ENCODE results near the gene AK3. TPM values are rescaled to one million over a fixed set of nuclear protein-coding genes. Genes with fewer than 3 reads are reported as not detected.

Gene AK3
- total RNA-seq, 1 donor from 2014 or later, result 45.1 TPM

GRCh38 chr9:4717815-4718214, 23.2 kb downstream of the AK3 start:
- no peak overlapping the region for H3K27ac Mint-ChIP-seq (ENCODE audit: unreplicated experiment)
- DNase-seq (ENCODE audit: low read depth) (no peak), FAIRE-seq (no peak)
- no peaks in the 10 kb centered on the region for H3K9me3 ChIP-seq (ENCODE audit: insufficient read depth, low read depth, low read length)
- no peaks in the 10 kb centered on the region for H3K4me1 Mint-ChIP-seq (ENCODE audit: low read depth, unreplicated experiment)
- peaks cover 26% of the 10 kb centered on the region for H3K36me3 Mint-ChIP-seq (ENCODE audit: low read depth, unreplicated experiment)
- H3K4me1 ChIP-seq (ENCODE audit: insufficient read depth, low read length), result no peaks in the 10 kb centered on the region
- H3K4me3 Mint-ChIP-seq (ENCODE audit: unreplicated experiment), result no peak overlapping the region
- peaks cover 20% of the 10 kb centered on the region for H3K36me3 ChIP-seq (ENCODE audit: insufficient read depth, low read length)
- no peak overlapping the region for H3K4me3 ChIP-seq (ENCODE audit: insufficient read depth, low read depth, low read length)
- H3K79me2 ChIP-seq (ENCODE audit: insufficient read depth, low read length), result peaks cover 3% of the 10 kb centered on the region
- H3K27ac ChIP-seq (ENCODE audit: low read depth, low read length), result no peak overlapping the region
- no peak overlapping the region for H3K4me2 ChIP-seq (ENCODE audit: low read length)
- no peaks in the 10 kb centered on the region for H3K27me3 ChIP-seq (ENCODE audit: insufficient read depth, low read length)
- TF ChIP-seq CTCF (IDR thresholded peaks at IDR 0.05; ENCODE audit: insufficient read depth, low read depth, low read length) (no peak), EZH2 (IDR thresholded peaks at IDR 0.05; ENCODE audit: insufficient read depth, low read length) (no peak)
- H3K9me3 Mint-ChIP-seq (ENCODE audit: unreplicated experiment), result peaks cover 2% of the 10 kb centered on the region
- peaks cover 6% of the 10 kb centered on the region for H4K20me1 ChIP-seq (ENCODE audit: insufficient read depth, low read length)
- no peaks in the 10 kb centered on the region for H3K27me3 Mint-ChIP-seq (ENCODE audit: low read depth, unreplicated experiment)
- no peak overlapping the region for H2AFZ ChIP-seq (ENCODE audit: low read depth, low read length)
- H3K9ac ChIP-seq (ENCODE audit: low read length), result no peak overlapping the region

GRCh38 chr9:4716163-4716562, 24.8 kb downstream of the AK3 start:
- no peak overlapping the region for H3K4me2 ChIP-seq (ENCODE audit: low read length)
- H3K4me1 ChIP-seq (ENCODE audit: insufficient read depth, low read length), result no peaks in the 10 kb centered on the region
- no peaks in the 10 kb centered on the region for H3K9me3 ChIP-seq (ENCODE audit: insufficient read depth, low read depth, low read length)
- H3K4me1 Mint-ChIP-seq (ENCODE audit: low read depth, unreplicated experiment), result no peaks in the 10 kb centered on the region
- no peak overlapping the region for H3K27ac ChIP-seq (ENCODE audit: low read depth, low read length)
- H3K79me2 ChIP-seq (ENCODE audit: insufficient read depth, low read length), result no peaks in the 10 kb centered on the region
- H3K9ac ChIP-seq (ENCODE audit: low read length), result no peak overlapping the region
- no peak overlapping the region for H2AFZ ChIP-seq (ENCODE audit: low read depth, low read length)
- no peaks in the 10 kb centered on the region for H3K9me3 Mint-ChIP-seq (ENCODE audit: unreplicated experiment)
- H4K20me1 ChIP-seq (ENCODE audit: insufficient read depth, low read length), result peaks cover 6% of the 10 kb centered on the region
- H3K27me3 Mint-ChIP-seq (ENCODE audit: low read depth, unreplicated experiment), result no peaks in the 10 kb centered on the region
- FAIRE-seq, result no peak
- H3K36me3 Mint-ChIP-seq (ENCODE audit: low read depth, unreplicated experiment), result peaks cover 19% of the 10 kb centered on the region
- no peak overlapping the region for H3K27ac Mint-ChIP-seq (ENCODE audit: unreplicated experiment)
- H3K4me3 ChIP-seq (ENCODE audit: insufficient read depth, low read depth, low read length), result no peak overlapping the region
- no peaks in the 10 kb centered on the region for H3K27me3 ChIP-seq (ENCODE audit: insufficient read depth, low read length)
- peaks cover 18% of the 10 kb centered on the region for H3K36me3 ChIP-seq (ENCODE audit: insufficient read depth, low read length)
- H3K4me3 Mint-ChIP-seq (ENCODE audit: unreplicated experiment), result no peak overlapping the region
- DNase-seq (ENCODE audit: low read depth), result no peak
- TF ChIP-seq EZH2 (IDR thresholded peaks at IDR 0.05; ENCODE audit: insufficient read depth, low read length), result no peak
- TF ChIP-seq CTCF (IDR thresholded peaks at IDR 0.05; ENCODE audit: insufficient read depth, low read depth, low read length), result no peak

GRCh38 chr9:4714266-4715016, 26.6 kb downstream of the AK3 start:
- Histone ChIP-seq H3K36me3 (ENCODE audit: insufficient read depth, low read length) (peaks cover 18% of the 10 kb centered on the region), H3K79me2 (ENCODE audit: insufficient read depth, low read length) (no peaks in the 10 kb centered on the region), H3K27me3 (ENCODE audit: insufficient read depth, low read length) (no peaks in the 10 kb centered on the region), H3K9me3 (ENCODE audit: insufficient read depth, low read depth, low read length) (no peaks in the 10 kb centered on the region), H3K4me3 (ENCODE audit: insufficient read depth, low read depth, low read length) (no peak overlapping the region), H3K4me2 (ENCODE audit: low read length) (peak overlapping the region; percentile 9), H3K4me1 (ENCODE audit: insufficient read depth, low read length) (no peaks in the 10 kb centered on the region), H3K9ac (ENCODE audit: low read length) (no peak overlapping the region), H4K20me1 (ENCODE audit: insufficient read depth, low read length) (peaks cover 6% of the 10 kb centered on the region), H3K27ac (ENCODE audit: low read depth, low read length) (no peak overlapping the region), H2AFZ (ENCODE audit: low read depth, low read length) (no peak overlapping the region)
- Mint-ChIP-seq H3K27me3 (ENCODE audit: low read depth, unreplicated experiment) (no peaks in the 10 kb centered on the region), H3K36me3 (ENCODE audit: low read depth, unreplicated experiment) (peaks cover 16% of the 10 kb centered on the region), H3K4me3 (ENCODE audit: unreplicated experiment) (no peak overlapping the region), H3K27ac (ENCODE audit: unreplicated experiment) (no peak overlapping the region), H3K9me3 (ENCODE audit: unreplicated experiment) (no peaks in the 10 kb centered on the region), H3K4me1 (ENCODE audit: low read depth, unreplicated experiment) (no peaks in the 10 kb centered on the region)
- TF ChIP-seq CTCF (IDR thresholded peaks at IDR 0.05; ENCODE audit: insufficient read depth, low read depth, low read length) (no peak), EZH2 (IDR thresholded peaks at IDR 0.05; ENCODE audit: insufficient read depth, low read length) (no peak)
- DNase-seq (ENCODE audit: low read depth), result peak; percentile 67
- no peak for FAIRE-seq

All from astrocyte (in vitro differentiated cells and primary cell).